PC-3 (cell line): ENCODE data around the gene ADCY10.

Experiments used
- CTCF ChIP-seq: fragments of 300-600 bp; sonication (generic); conservative IDR thresholded peaks from 2 replicates; pipeline ENCODE4 v1.5.1; 2017; ENCODE audit warnings: antibody characterized with exemption, low read depth, mild to moderate bottlenecking, low read length
- EZH2 ChIP-seq: fragments of 300-600 bp; sonication (generic); IDR thresholded peaks from one replicate; pipeline ENCODE4 v1.6.1; 2017; ENCODE audit warnings: antibody characterized with exemption, mild to moderate bottlenecking, low read length; ENCODE audit not compliant: unreplicated experiment
- EZH2phosphoT487 ChIP-seq: fragments of 300-600 bp; sonication (generic); IDR thresholded peaks from 2 replicates; pipeline ENCODE4 v1.6.1; 2018; ENCODE audit warnings: mild to moderate bottlenecking, antibody characterized with exemption, low read length, borderline replicate concordance

GRCh38 chr1:167825419-167826079, 88.4 kb downstream of the ADCY10 start:
- TF ChIP-seq CTCF (no peak), EZH2 (no peak), EZH2phosphoT487 (no peak)
